ENCODE measurements around the gene FAM124B. TPM values are rescaled to one million over a fixed set of nuclear protein-coding genes. Genes with fewer than 3 reads are reported as not detected.

Gene FAM124B
- total and polyA plus RNA-seq, 2 of the 8 experiments (the other 6 are each of a cell fraction or from before 2014, with no cell fraction given): 2.1 to 2.6 TPM

- no peak for DNase-seq (ENCODE audit: low read depth in 1 of 2, low spot score in 2 of 2)
- H2AK5ac ChIP-seq (ENCODE audit: low read depth, low read length): no peak overlapping the region
- H2BK120ac ChIP-seq (replicated peaks; ENCODE audit: low read depth, low read length): no peak overlapping the region
- H3K9ac ChIP-seq (replicated peaks in 1 of 4; ENCODE audit: extremely low read depth in 1 of 4, low read depth in 3 of 4, low read length in 3 of 4): no peak overlapping the region
- no peaks in the 10 kb centered on the region for H3K9me3 ChIP-seq (ENCODE audit: insufficient read depth in 2 of 2, low read depth in 1 of 2, low read length in 1 of 2)
- no peaks in the 10 kb centered on the region for H3K23me2 ChIP-seq (ENCODE audit: low read depth, low read length)
- H2BK12ac ChIP-seq (ENCODE audit: low read depth, low read length): no peak overlapping the region
- H2AFZ ChIP-seq (ENCODE audit: low read length): no peak overlapping the region
- POLR2A ChIA-PET (ENCODE audit: partially characterized antibody): no interaction called here
- no peak overlapping the region for H3K18ac ChIP-seq (ENCODE audit: extremely low read depth, low read length)
- FAIRE-seq: no peak
- H4K5ac ChIP-seq (ENCODE audit: insufficient read length, low read depth, low read length): no peak overlapping the region
- H2BK5ac ChIP-seq (ENCODE audit: low read depth, low read length): no peak overlapping the region
- H4K20me1 ChIP-seq (replicated peaks in 1 of 2; ENCODE audit: control insufficient read depth in 1 of 2, insufficient read depth in 2 of 2, low read length in 2 of 2): no peaks in the 10 kb centered on the region
- no peaks in the 10 kb centered on the region for H3K4me1 ChIP-seq (replicated peaks in 1 of 4; ENCODE audit: control insufficient read depth in 3 of 4, insufficient read depth in 4 of 4, low read length in 3 of 4)
- H3K27ac ChIP-seq (ENCODE audit: low read depth, low read length): no peak overlapping the region
- H3K79me1 ChIP-seq (ENCODE audit: low read depth, low read length): no peaks in the 10 kb centered on the region
- WGBS, 2 experiments (ENCODE audit: extremely low coverage in 1 of 2, insufficient coverage in 1 of 2, insufficient read length in 1 of 2, insufficient replicate concordance in 2 of 2, low coverage in 1 of 2, low lambda C conversion rate in 2 of 2, missing lambda C conversion rate in 1 of 2): 88% methylated on average over 5 of the region's 5 CpGs; no CpG with 5 or more reads in 1 of the 2 experiments
- H3K56ac ChIP-seq (replicated peaks; ENCODE audit: insufficient read length, low read depth, low read length): no peak overlapping the region
- CTCF ChIA-PET (ENCODE audit: partially characterized antibody): interaction anchor here (1.2 to 3.8 kb wide), 2 partner anchors 12 to 21 kb away, joined by 3 to 21 read pairs; no protein-coding TSS in a partner anchor
- H3K4me3 ChIP-seq (ENCODE audit: extremely low read depth in 1 of 4, insufficient read depth in 2 of 4, low read depth in 3 of 4, low read length in 4 of 4): no peak overlapping the region
- H3K4ac ChIP-seq (replicated peaks; ENCODE audit: insufficient read length, low read depth, low read length): no peak overlapping the region
- H2BK20ac ChIP-seq (ENCODE audit: low read length): no peak overlapping the region
- H3K79me2 ChIP-seq (ENCODE audit: control insufficient read depth in 1 of 2, insufficient read depth in 2 of 2, low read length in 2 of 2): no peaks in the 10 kb centered on the region
- H4K91ac ChIP-seq (replicated peaks; ENCODE audit: insufficient read length, low read length): no peak overlapping the region
- H3K4me2 ChIP-seq (ENCODE audit: insufficient read depth in 1 of 2, low read depth in 2 of 2, low read length in 2 of 2): no peak overlapping the region
- TF ChIP-seq ZNF274 (IDR thresholded peaks at IDR 0.05; ENCODE audit: borderline replicate concordance, extremely low read depth, low read length) (no peak), SAP30 (IDR thresholded peaks at IDR 0.05; ENCODE audit: insufficient read depth, insufficient replicate concordance, low read length) (no peak), KDM4A (IDR thresholded peaks at IDR 0.05; ENCODE audit: low read depth, low read length, severe bottlenecking) (no peak), NANOG (IDR thresholded peaks at IDR 0.05; ENCODE audit: insufficient read depth, low read depth, low read length, poor library complexity, severe bottlenecking) (no peak), KDM5A (IDR thresholded peaks at IDR 0.05; ENCODE audit: low read length) (no peak), CHD2 (IDR thresholded peaks at IDR 0.05; ENCODE audit: low read length) (no peak), ASH2L (IDR thresholded peaks at IDR 0.05; ENCODE audit: low read length) (no peak), CBX5 (IDR thresholded peaks at IDR 0.05; ENCODE audit: low read depth, low read length) (no peak)
- H2BK15ac ChIP-seq (ENCODE audit: low read length): no peak overlapping the region
- no peaks in the 10 kb centered on the region for H3K36me3 ChIP-seq (ENCODE audit: control insufficient read depth in 2 of 4, insufficient read depth in 4 of 4, low read length in 3 of 4)
- no peaks in the 10 kb centered on the region for H3K27me3 ChIP-seq (replicated peaks in 1 of 4; ENCODE audit: control insufficient read depth in 3 of 4, extremely low read depth in 1 of 4, insufficient read depth in 3 of 4, low read length in 3 of 4)
- H3K23ac ChIP-seq (ENCODE audit: insufficient read length): no peak overlapping the region
- no peak overlapping the region for H3K14ac ChIP-seq (ENCODE audit: insufficient read length)
- H4K8ac ChIP-seq (ENCODE audit: extremely low read depth, insufficient read depth, low read length): no peak overlapping the region
Observed at GRCh38 chr2:224389317-224389716, 12.6 kb downstream of the FAM124B start.

All from H1 (cell line).